Left kidney (tissue), 2 donors: Measurements from ENCODE around the gene TBCC. TPM values are rescaled to one million over a fixed set of nuclear protein-coding genes. Genes with fewer than 3 reads are reported as not detected.
"Not testable (repeated sequence)": the region's sequence is repeated elsewhere in the genome, so short reads cannot be mapped to it uniquely, and the experiment has no call there.

Experiments used
- DNase-seq: peaks from one replicate; pipeline ENCODE4 v3.0.0-alpha.2; 2013
- polyA plus RNA-seq: library from polyadenylated mRNA; unstranded; fragments of 120-200 nt; gene quantifications from one replicate; pipeline ENCODE4 v1.2.1, GENCODE V29; 2013; ENCODE audit not compliant: insufficient read length

TBCC gene
- polyA plus RNA-seq, 1 donor: 19.0 TPM

DNA sequence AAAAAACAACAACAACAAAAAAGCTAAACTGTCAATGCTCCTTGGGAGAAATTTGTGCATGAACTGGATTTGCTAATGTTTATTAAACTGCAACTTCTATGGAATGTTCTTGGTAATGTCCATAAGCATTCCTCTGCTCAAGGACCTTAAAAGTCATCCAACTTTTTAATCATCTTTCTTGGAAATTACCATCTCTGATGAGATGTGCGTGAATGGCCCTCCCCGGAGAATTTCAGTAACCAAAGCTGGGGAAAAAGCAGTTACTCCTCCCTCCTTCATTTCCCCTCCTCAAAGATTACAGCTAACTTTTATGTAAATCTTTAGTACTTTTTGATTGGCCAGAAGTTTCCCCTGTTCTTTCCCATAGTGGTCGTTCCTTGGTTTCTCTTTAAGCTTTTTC is 5.2 kb downstream of the TBCC start:
- DNase-seq: no peak

DNA sequence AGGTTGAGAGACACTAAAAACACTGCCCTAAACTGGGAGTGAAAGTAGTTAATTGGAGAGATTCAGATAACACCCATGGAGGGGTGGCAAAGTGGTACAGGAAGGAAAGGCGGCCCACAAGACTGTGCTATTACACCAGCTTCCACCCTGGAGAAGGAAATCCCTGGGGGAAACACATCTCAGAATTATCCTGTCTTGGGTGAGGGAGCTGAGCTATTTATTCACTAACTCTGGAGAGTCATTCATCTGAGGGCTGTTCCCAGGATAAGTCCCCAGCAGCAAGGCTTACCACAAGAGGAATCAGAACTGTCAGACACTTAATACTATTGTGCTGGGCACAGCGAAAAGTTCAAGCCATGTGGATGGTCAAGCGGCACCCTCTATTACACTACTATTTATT is 9.9 kb downstream of the TBCC start:
- DNase-seq: no peak

DNA sequence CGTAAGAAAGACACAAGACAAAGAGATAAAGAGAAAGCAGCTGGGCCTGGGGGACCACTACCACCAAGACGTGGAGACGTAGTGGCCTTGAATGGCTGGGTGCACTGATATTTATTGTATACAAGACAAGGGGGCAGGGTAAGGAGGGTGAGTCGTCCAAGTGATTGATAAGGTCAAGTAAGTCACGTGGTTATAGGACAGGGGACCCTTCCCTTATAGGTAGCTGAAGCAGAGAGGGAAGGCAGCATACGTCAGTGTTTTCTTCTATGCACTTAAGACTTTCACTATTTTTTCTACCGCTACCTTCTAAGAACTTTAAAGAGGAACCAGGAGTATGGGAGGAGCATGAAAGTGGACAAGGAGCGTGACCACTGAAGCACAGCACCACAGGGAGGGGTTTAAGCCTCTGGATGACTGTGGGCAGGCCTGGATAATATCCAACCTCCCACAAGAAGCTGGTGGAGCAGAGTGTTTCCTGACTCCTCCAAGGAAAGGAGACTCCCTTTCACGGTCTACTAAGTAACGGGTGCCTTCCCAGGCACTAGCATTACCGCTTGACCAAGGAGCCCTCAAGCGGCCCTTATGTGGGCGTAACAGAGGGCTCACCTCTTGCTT is 11.9 kb downstream of the TBCC start:
- not testable (repeated sequence) for DNase-seq

DNA sequence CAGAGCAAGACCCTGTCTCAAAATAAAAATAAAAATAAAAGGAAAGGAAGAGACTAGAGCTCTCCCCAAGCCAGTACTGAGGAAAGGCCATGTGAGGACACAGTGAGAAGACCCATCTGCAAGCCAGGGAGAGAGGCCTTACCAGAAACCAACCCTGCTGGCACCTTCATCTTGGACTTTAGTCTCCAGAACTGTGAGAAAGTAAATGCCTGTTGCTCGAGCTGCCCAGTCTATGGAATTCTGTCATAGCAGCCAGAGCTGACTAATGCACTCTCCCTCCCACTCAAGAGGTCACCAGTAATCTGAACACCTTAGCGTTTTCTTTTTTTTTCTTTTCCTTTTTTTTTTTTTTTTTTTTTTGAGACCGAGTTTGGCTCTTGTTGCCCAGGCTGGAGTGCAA is 16.2 kb downstream of the TBCC start:
- no peak for DNase-seq

DNA sequence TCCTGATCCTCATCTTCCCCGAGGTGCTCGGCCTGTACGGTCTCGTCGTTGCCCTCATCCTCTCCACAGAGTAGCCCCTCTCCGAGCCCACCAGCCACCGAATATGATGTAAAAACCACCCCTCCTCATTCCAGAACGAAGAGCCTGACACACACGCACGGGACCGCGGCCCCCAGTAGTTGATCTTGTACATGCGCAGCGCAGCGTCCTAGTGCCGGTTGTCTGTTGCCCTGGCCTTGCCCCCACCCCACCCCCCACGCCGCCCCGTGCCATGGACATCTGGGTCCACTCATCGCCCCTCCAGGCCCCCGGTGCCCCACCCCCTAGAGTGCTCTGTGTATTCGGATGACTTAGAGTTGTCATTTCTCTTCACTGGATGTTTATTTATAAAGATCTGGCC is 18.3 kb downstream of the TBCC start:
- no peak for DNase-seq

DNA sequence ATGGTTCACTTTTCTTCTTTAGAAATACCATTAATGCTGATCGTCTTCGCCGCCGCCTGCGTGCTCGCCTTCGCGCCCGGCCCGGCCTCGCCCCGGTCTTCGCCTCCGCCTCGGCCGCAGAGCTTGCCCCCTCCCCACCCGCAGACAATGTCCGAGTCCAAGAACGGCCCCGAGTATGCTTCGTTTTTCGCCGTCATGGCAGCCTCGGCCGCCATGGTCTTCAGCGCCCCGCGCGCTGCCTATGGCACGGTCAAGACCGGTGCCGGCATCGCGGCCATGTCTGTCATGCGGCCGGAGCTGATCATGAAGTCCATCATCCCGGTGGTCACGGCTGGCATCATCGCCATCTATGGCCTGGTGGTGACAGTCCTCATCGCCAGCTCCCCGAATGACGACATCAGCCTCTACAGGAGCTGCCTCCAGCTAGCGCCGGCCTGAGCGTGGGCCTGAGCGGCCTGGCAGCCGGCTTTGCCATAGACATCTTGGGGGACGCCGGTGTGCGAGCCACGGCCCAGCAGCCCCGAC is 18.8 kb downstream of the TBCC start:
- no peak for DNase-seq

DNA sequence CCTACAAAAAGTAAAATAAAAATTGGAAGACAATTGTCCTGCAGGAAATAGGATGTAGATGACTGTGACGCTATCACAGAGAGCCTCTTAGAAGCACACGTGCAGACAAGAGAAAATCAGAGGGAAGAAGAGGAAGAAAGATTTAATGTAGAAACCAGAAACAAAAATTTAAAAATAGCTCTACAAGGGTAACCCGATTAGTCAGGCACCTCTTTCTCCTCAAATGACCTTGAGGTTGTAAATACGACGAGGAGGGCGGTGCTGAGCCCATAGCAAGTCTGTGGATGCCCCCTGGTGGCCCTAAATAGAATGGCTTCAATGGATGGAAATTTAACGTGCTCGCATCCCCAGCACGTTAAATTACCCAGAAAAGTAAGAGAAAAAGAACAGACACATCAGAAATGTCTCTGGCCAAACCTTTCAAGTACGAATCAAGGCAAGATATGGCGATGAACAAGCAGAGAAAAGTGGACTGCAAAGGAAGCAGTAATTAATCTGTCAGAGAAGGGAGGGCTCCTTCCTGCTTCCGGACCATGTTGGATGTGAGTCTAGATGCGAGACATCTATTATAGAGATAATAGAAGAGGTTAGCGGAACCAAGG is 19.3 kb downstream of the TBCC start:
- DNase-seq: peak; percentile 83

DNA sequence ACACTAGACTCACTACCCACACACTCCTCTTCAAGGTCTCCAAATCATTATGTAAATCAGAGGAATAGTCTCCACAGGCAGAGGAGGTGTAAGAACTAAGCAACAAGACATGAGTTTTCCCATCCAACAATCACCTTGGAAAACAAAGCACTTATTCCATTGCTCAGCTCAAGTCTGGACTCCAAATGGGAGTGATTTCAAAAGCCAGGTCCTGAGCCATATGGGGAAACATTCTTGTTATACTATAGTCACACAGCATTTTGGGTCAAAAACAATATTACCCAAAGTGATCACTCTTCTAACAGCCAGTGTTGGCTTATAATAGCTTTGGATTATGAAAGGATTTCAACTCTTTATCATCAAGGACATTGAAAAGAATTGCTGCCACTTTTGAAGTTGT is 19.9 kb downstream of the TBCC start:
- DNase-seq: no peak

DNA sequence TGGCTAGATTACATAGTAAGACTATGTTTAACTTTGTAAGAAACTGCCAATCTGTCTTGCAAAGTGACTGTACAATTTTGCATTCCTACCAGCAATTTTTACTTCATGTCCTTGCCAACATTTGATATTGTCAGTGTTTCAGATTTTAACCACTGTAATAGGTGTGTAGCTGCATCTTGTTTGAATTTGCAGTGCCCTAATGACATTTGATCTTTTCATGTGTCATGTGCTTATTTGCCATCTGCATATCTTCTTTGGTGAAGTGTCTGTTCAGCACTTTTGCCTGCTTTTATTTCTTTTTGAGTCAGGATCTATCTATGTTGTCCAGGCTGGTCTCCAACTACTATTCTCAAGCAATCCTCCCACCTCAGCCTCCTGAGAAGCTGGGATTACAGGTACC is 21.1 kb downstream of the TBCC start:
- no peak for DNase-seq

DNA sequence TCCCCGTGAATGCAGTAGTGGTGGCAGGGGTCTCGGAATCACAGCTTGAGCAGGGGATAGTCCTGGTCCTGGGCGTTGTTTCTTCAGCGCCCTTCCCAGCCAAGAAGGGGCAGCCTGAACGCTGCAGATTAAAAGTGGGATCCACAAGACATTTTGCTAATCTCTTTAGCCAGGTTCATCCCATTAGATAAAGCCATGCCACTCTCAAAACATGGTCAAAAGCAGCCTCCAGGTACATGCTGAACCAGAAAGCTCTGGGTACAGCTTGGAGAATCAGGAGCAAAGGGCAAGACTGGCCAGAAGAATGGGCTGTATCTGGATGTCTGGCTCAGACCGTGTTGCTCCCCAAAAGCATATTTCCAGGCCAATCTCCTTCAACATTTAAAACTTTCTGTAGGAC is 23.4 kb downstream of the TBCC start, which contains the start of gene PRPH2:
PRPH2 (minus strand) TSS at position 101 of the 400 bp plus-strand sequence. CDS start 263 bp downstream, outside the sequence.
- no peak for DNase-seq

DNA sequence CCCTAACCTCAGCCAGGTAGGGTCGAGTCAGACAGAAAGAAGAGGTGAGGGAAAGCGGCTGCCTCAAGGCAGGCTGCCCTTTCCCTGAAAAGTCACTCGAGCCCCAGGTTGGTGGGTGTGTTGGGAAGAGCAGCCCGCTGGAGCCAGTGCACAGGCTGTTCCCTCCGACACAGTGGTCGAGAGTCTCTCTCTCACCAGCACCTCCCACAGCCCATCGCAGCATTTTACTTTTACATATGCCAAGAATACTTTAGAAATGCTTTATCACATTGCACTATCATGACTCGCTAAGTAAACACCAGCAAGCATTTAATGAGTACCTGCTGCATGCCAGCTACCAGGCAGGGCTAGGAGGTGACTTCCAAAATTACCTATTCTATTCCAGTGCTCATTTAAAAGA is 25.2 kb downstream of the TBCC start:
- no peak for DNase-seq

DNA sequence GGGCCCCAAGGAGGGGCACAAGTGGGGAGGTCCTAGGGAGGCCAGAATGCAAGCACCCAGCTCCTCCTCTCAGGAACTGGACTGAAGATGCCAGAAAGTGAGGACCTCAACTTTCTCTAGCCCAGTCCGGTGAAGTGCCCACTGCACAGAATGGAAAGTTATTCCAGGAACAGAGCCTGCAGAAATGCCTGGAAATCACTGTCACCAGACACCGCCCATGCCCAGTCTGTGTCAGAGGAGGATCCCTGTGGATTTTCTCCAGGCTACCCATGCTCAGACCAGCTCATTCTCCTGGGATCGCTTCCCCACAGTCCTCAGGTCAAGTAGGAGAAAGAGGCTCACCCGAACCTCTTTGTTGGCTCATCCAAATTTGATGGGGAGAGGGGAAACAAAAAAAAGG is 30.0 kb downstream of the TBCC start:
- DNase-seq: no peak

DNA sequence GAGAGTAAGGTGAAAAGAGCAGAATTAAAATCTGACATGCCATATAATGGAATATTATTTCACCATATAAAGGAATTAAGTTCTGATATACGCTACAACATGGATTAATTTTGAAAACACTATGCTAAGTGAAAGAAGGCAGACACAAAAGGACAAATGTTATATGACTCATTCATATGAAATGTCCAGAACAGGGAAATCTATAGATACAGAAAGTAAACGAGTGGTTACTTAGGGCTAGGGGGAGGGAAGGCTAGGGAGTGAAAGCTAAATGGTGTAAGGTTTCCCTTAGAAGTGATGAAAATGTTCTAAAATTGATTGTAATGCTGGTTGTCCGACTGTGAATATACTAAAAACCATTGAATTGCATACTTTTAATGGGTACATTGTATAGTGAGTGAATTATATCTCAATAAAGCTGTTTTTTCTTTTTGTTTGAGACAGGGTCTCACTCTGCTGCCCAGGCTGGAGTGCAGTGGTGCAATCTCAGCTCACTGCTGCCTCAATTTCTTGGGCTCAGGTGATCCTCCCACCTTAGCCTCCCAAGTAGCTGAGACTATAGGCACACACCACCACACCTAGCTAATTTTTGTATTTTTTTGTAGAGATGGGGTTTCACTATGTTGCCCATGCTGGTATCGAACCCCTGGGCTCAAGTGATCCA is 31.7 kb downstream of the TBCC start:
- no peak for DNase-seq

DNA sequence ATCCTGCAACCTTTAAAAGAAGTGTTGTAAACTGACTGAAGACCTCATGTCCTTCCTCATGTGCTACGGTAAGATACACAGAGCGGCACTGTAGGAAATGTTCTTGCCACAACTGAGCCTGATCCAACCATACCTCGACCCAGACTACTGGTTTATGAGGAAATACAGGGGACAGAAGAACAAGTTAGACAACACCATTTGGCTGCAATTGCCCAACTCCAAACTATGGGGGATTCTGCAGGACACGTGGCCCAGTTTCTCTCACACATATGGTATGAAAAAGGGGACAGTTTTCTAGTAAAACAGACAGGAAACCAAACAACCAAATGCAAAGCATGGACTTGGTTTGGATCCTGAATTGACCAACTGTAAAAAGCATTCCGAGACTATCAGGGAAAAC is 34.0 kb downstream of the TBCC start:
- no peak for DNase-seq

DNA sequence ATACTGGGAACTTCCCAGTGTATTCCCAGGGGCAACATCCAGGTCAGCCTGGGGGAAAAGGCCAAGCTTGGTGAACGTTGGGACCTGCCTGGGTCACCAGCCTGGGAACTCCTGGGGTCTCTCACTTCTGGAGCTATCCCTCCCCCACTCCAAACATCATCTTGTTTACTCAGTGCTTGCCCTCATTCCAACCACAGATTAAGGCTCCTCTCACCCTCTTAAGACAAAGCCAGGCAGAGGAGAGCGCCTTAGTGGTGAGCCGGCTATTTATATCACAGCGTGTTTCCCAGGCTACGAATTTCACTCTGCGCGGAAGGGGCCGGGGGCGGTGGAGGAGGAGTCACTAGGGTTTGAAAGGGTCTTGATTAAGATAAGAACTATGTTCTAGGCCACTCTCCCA is 35.6 kb downstream of the TBCC start:
- DNase-seq: peak; percentile 27

DNA sequence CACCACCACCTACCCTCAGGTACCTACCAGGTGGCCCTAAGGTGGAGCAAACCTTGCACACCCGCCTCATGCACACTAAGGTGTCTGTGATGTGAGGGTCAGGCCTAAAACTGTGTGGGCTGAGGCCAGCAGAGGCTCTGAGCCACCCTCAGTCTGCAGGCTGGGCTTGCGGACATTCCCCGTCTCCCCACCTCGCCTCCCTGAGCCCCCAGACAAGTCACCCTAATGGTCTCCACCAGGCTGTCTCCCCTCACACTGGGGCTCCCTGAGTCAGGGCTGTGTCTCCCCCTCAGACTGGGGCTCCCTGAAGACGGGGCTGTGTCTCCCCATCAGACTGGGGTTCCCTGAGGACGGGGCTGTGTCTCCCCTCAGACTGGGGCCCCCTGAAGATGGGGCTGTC is 36.0 kb downstream of the TBCC start:
- DNase-seq: no peak

DNA sequence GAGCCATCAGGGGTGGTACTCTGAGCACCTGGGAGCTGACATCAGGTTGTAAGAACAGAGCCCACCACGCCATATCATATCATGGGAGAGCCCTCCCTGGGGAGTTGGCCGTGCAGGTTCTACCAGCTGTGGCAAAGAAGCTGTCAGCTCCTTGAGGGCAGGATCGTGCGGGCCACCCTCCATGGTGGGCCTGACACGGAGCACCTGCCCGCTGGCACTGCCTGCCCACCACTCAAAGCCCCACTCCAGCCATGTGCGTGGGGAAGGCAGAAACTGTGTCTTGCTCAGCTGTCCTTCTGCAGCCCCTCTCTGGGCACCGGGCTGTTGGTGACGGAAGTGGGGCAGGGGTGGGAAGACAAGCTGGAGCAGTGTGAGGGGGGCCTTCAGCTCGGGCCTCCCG is 37.8 kb downstream of the TBCC start:
- no peak for DNase-seq

DNA sequence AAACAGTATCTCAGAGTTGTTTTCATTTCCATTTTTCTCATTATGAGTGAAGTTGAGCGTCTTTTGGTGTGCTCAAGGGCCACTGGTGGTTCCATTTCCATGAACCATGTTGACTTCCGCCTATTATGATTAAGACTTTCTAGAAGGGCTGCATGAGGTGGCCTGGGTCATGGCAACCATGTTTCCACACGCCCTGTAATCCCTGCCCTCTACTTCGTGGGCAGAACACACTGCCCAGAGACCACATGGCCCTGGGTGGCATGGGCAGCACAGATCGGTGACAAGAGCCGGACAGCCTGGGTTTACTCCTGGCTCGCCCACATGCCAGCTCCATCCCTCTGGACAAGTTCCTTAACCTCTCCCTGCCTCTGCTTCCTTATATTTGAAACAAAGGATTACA is 38.3 kb downstream of the TBCC start:
- DNase-seq: no peak

DNA sequence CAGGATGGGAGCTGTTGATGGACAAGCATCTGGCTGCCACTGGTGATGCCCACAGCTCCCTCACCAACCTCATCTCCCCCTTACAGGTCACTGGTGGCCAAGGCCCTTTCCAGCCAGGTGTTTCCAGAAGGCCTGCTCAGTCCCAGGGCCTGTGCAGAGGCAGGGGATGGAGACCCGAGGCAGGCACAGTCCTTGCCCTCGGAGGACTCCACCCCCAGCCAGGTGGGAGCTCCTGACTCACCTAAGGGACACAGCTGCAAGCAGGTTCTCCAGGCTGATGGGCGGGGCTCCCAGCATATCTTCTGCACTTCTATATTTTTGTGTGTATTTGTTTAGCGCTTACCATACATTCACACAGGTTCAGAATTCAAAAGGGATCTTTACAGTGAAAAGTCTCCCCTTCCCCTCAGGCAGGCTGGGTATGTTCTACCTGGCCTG is 40.9 kb downstream of the TBCC start:
- DNase-seq: no peak

DNA sequence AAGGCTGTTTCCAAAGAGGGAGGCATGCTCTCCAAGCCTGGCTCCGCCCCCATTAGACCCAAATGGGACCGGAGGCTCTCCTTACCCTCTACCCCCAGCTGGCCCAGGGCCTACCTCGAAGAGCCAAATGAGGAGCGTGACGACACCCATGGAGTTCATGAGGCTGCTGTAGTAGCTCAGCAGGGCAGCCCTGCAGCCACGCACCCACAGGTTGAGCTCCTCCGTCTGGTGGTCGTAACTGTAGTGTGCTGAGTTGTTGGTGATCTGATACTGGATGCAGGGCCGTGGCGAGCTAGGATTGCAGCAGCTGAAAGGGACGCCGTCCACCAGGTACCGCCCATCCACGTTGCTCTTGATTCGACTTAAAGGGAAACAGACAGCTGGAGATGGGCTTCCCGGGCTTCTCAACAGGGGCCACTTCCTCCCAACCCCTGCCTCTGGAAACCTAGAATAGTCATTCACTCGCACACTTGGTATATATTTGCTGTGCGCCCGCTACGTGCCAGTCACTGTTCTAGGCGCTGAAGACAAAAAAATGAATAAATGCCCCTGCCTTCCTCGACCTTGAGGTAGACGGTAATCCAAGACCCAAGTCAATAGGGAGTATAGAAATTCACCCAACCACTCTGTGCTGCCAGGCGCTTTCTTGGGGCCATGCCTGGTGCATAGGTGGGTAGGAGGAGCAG is 41.5 kb downstream of the TBCC start:
- peak; percentile 48 for DNase-seq

DNA sequence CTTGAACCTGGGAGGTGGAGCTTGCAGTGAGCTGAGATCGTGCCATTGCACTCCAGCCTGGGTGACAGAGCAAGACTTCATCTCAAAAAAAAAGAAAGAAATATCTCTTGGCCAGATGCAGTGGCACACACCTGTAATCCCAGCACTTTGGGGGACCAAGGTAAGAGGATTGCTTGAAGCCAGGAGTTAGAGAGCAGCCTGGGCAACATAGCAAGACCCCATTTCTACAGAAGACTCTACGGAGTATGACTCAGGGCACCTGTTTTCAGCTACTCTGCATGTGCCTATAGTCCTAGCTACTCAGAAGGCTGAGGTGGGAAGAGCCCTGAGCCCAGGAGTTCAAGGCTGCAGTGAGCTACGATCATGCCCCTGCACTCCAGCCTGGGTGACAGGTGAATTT is 43.1 kb downstream of the TBCC start:
- DNase-seq: not testable (repeated sequence)

DNA sequence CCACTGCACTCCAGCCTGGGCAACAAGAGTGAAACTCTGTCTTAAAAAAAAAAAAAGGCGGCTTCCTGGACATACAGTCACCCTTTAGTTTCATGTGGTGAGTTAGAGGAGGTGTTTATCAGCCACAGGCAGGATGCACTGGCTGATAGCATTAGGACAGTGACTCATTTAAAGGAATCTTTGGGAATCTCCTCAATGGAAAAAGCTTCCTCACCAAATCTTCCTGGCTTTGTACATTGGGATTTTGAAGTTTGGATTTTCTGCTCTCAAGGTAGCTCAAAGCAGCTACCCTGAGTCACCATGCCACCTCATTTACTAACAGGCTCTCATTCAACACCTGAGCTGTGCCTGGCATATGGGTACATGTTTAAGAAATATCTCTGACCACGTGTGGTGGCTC is 43.7 kb downstream of the TBCC start:
- DNase-seq: no peak

DNA sequence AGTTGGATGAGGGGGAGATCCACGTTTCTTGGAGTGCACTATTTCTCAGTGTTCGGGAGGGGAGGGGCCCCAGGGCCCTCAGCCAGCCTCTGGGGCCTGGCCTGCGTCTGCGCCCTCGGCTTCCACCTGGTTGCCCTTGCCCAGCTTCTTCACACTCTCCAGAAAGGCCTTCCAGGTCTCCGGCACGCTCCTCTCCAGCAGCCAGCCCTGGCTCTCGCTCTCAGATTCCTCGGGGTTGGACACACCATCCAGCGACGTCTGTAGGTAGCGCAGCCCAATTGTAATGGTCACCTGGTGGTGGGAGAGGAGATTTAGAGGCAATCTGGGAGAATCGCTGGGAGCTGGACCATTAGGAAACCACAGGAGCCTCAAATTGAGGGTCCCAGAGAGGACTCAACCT is 47.7 kb downstream of the TBCC start:
- no peak for DNase-seq
